ENCODE data around the gene UVSSA. TPM values are rescaled to one million over a fixed set of nuclear protein-coding genes. Genes with fewer than 3 reads are reported as not detected.
"Not testable (repeated sequence)": the region's sequence is repeated elsewhere in the genome, so short reads cannot be mapped to it uniquely, and the experiment has no call there.

The UVSSA gene
- total and polyA plus RNA-seq, 9 donors = 3.8 to 24.7 (median 15.6) TPM

GRCh38 chr4:1384675-1385372, 37.8 kb downstream of the UVSSA start:
- TF ChIP-seq POLR2A (IDR thresholded peaks at IDR 0.05) (no peak), CTCF (IDR thresholded peaks at IDR 0.05) (no peak), EP300 (IDR thresholded peaks at IDR 0.05) (no peak)
- Histone ChIP-seq H3K4me3 (no peak overlapping the region), H3K27me3 (no peaks in the 10 kb centered on the region), H3K4me1 (ENCODE audit: insufficient read depth) (no peaks in the 10 kb centered on the region), H3K9me3 (no peaks in the 10 kb centered on the region), H3K36me3 (no peaks in the 10 kb centered on the region), H3K27ac (no peak overlapping the region)
- peak in 1 of 5 donors; percentile 31 for DNase-seq
- intact Hi-C loops (cut with DNase I) = no loop called here
- WGBS, 3 donors = 89 to 92% (median 90%) methylated on average over 11 to 16 of the region's 16 CpGs

GRCh38 chr4:1385373-1386340, 38.6 kb downstream of the UVSSA start:
- H3K4me3 ChIP-seq = no peak overlapping the region
- no peak for TF ChIP-seq POLR2A (IDR thresholded peaks at IDR 0.05)
- TF ChIP-seq EP300 (IDR thresholded peaks at IDR 0.05) = no peak
- TF ChIP-seq CTCF (IDR thresholded peaks at IDR 0.05) = no peak
- WGBS, 3 donors = 93 to 97% (median 94%) methylated on average over 43 to 44 of the region's 44 CpGs
- H3K27ac ChIP-seq = no peak overlapping the region
- H3K4me1 ChIP-seq (ENCODE audit: insufficient read depth) = no peaks in the 10 kb centered on the region
- no peaks in the 10 kb centered on the region for H3K36me3 ChIP-seq
- intact Hi-C loops (cut with DNase I) = no loop called here
- peak in 1 of 5 donors; percentile 29 for DNase-seq
- no peaks in the 10 kb centered on the region for H3K9me3 ChIP-seq
- no peaks in the 10 kb centered on the region for H3K27me3 ChIP-seq

GRCh38 chr4:1393363-1393762, 46.4 kb downstream of the UVSSA start:
- H3K36me3 ChIP-seq; H3K27me3 ChIP-seq; H3K4me3 ChIP-seq; H3K4me1 ChIP-seq (ENCODE audit: insufficient read depth); DNase-seq; intact Hi-C loops (cut with DNase I); H3K9me3 ChIP-seq; H3K27ac ChIP-seq: not testable (repeated sequence)
- 95 to 98% (median 97%) methylated on average over 5 of the region's 5 CpGs for WGBS, 3 donors

GRCh38 chr4:1393866-1394265, 46.9 kb downstream of the UVSSA start:
- 88 to 96% (median 96%) methylated on average over 10 of the region's 10 CpGs for WGBS, 3 donors
- no peak overlapping the region for H3K27ac ChIP-seq
- no peaks in the 10 kb centered on the region for H3K27me3 ChIP-seq
- no peaks in the 10 kb centered on the region for H3K4me1 ChIP-seq (ENCODE audit: insufficient read depth)
- intact Hi-C loops (cut with DNase I) = no loop called here
- no peaks in the 10 kb centered on the region for H3K9me3 ChIP-seq
- TF ChIP-seq EP300 (IDR thresholded peaks at IDR 0.05) (no peak), POLR2A (IDR thresholded peaks at IDR 0.05) (no peak), CTCF (IDR thresholded peaks at IDR 0.05) (no peak)
- no peak overlapping the region for H3K4me3 ChIP-seq
- no peaks in the 10 kb centered on the region for H3K36me3 ChIP-seq
- DNase-seq = peak in 1 of 5 donors; percentile 18

- H3K27me3 ChIP-seq; H3K27ac ChIP-seq; intact Hi-C loops (cut with DNase I); H3K4me3 ChIP-seq; H3K9me3 ChIP-seq; H3K36me3 ChIP-seq; H3K4me1 ChIP-seq (ENCODE audit: insufficient read depth): not testable (repeated sequence)
- DNase-seq = peak in 1 of 5 donors; percentile 6
- 93 to 97% (median 95%) methylated on average over 63 of the region's 63 CpGs for WGBS, 3 donors
Measured at GRCh38 chr4:1394554-1395388, 47.8 kb downstream of the UVSSA start.

- DNase-seq; H3K36me3 ChIP-seq; H3K9me3 ChIP-seq; intact Hi-C loops (cut with DNase I); H3K27ac ChIP-seq; H3K4me3 ChIP-seq; H3K27me3 ChIP-seq; H3K4me1 ChIP-seq (ENCODE audit: insufficient read depth): not testable (repeated sequence)
- 96 to 97% (median 97%) methylated on average over 25 to 26 of the region's 26 CpGs for WGBS, 3 donors
Measured at GRCh38 chr4:1395389-1395820, 48.4 kb downstream of the UVSSA start.

All from ovary (tissue), 9 donors.